ENCODE results near the gene EXOC2.

DNA sequence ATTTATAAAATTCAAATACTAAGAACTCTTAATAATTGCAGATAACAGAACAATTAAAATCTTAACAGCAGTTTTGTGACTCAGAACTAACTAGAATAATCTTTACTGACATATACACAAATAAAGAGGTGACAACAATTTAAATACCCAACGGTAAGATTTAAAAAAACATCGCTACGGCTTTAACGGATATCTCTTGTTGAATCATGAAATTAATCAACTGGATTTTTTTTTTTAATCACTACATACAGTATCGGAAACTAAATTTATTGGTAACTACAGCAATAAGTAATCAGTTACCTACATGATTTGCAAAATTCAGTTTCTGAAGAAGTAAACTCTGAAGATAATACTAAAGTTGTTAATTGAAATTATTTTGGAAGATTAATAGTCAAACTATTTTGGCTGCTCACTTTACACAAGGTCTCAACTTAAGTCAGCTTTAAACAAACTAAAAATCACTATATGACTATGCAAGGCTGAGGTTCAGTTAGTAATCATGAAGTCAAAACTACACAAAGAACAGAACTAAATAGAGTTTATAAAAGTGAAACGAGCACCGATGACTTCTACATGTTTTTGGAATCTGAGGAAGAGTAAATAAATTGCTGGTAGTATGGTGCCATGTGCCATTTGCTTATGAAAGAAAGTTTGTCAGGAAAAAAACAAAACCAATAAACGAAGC lies 164.8 kb downstream of the EXOC2 start:
- TF ChIP-seq, protein P1, sequence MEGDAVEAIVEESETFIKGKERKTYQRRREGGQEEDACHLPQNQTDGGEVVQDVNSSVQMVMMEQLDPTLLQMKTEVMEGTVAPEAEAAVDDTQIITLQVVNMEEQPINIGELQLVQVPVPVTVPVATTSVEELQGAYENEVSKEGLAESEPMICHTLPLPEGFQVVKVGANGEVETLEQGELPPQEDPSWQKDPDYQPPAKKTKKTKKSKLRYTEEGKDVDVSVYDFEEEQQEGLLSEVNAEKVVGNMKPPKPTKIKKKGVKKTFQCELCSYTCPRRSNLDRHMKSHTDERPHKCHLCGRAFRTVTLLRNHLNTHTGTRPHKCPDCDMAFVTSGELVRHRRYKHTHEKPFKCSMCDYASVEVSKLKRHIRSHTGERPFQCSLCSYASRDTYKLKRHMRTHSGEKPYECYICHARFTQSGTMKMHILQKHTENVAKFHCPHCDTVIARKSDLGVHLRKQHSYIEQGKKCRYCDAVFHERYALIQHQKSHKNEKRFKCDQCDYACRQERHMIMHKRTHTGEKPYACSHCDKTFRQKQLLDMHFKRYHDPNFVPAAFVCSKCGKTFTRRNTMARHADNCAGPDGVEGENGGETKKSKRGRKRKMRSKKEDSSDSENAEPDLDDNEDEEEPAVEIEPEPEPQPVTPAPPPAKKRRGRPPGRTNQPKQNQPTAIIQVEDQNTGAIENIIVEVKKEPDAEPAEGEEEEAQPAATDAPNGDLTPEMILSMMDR (IDR thresholded peaks at IDR 0.05; ENCODE audit: borderline replicate concordance, extremely low read depth, low read length, poor library complexity, severe bottlenecking), result no peak
- no peak for TF ChIP-seq EZH2 (IDR thresholded peaks at IDR 0.05; ENCODE audit: borderline replicate concordance, low read depth, low read length, severe bottlenecking)
